GM12892 (cell line): ENCODE results near the gene DAB1.

Source experiments
- DNase-seq: peaks from one replicate; pipeline ENCODE4 v3.0.0; 2011; ENCODE audit not compliant: insufficient read length
- FAIRE-seq: peaks from 2 replicates; lab custom pipeline; 2011; peaks lifted over from hg19 to GRCh38; lab: Jason Lieb, UNC
- POLR2A ChIP-seq: IDR thresholded peaks from 2 replicates; pipeline ENCODE4 v1.6.1; 2011; ENCODE audit warnings: low read depth, low read length, control low read depth
- POLR2AphosphoS5 ChIP-seq: IDR thresholded peaks from 2 replicates; pipeline ENCODE4 v1.6.1; 2011; ENCODE audit warnings: low read depth, low read length, control low read depth
- TAF1 ChIP-seq: IDR thresholded peaks from 2 replicates; pipeline ENCODE4 v1.6.1; 2011; ENCODE audit warnings: low read depth, mild to moderate bottlenecking, control low read depth, low read length, borderline replicate concordance

The DAB1 gene

DNA sequence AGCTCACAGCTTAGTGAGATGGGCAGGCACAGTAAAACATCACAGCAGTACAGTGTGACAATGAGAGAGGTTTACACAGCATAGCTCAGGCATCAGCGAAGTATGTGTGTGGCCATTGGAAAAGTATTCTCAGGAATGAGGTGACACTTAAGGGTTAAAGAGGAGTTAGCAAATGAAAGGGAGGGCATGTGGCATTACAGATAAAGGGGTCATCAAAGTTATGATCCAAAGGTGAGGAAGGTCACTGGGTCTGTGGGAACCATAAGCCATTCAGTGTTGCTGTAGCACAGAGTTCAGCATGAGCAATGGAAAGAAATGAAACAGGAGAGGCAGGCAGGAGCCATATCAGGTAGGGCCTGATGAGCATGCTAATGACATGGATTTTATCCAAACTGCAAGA, 453.6 kb downstream of the DAB1 start:
- DNase-seq (no peak), FAIRE-seq (no peak)
- TF ChIP-seq TAF1 (no peak), POLR2A (no peak), POLR2AphosphoS5 (no peak)

DNA sequence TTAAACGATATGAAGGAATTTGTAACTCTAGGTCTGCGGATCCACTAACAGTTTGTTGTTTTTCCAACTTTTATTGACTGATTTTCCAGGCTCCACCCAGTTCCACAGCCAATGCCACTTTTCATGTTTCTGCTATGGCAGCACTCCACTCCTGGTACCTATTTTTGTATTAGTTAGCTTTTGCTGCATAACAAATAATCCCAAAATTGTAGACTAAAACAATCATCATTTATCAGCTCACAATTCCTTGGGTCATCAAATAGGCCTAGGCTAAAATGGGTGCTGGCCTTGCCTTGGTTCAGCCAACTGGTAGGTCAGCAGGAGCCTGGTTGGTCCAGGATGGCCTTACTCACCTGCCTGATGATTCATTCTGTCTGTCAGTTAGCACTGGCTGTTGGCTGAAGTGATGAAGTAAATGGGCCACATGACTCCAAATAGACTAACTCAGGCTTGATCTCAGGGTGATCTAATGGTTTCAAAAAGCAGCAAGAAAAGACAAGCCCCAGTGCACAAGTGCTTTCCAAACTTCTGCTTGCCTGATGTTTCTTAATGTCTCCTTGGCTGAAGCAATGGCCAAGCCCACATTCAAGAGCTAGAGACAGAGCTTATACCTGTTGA, 454.9 kb downstream of the DAB1 start:
- TF ChIP-seq POLR2A (no peak), TAF1 (no peak), POLR2AphosphoS5 (no peak)
- no peak for FAIRE-seq
- no peak for DNase-seq

DNA sequence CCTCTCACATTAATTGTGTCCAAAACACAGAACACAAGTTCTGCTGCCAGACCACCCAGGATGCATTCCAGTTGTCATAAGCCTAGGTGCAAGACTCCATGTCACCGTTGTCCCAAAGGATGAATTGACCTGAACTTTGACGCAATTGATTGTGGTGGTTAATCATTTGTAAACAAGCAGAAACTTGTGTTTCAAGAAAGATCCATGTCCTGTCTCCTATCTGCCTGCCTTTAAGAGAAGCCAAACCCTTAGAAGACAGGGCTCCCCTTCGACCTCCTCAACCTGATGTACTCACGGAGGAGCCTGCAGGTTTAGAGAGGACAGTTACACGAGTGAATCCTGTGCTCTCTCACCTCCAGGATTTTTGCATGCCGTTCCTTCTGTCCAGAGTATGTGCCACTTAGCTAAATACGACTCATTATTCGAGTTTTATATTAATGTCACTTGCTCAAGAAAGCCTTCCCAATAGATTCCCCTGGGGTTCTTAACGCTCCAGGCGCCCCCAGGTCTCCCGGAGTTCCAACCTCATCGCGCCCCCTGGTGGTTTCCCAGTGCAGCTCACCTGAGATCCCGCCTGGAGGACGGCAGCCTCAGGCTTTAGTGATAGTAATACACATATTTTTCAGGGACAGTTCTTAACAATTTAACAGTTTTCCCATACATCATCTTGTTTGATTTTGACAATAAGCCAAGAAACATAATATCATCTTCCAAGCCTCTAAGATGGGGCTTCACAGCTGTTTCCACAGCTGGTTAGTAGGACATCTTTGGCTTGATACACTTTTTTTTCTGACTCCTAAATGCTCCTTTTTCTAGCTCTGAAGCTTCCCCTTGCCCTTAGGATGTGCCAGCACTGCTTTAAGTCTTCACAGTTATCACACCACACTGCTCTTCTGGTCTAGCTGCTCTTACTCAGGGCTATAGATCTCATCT, 455.7 kb downstream of the DAB1 start:
- TF ChIP-seq TAF1 (no peak), POLR2A (no peak), POLR2AphosphoS5 (no peak)
- FAIRE-seq (no peak), DNase-seq (no peak)

DNA sequence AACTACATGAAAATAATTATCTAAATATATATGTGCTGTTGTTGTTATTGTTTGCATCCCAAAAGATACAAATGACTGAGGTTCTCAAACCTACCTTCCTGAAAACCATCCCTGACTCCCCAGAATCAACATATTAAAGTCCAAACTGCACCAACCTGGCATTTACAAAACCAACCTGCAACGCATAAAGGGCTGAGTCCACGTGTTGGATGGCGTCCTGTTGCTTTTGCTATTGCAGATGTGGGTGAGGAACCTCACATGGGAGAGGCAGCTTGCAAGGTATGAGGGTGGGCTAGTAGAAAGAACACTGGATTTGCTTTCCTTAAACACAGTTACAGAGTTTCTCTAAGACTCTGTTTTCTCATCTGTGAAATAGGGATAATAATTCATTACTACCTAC, 456.5 kb downstream of the DAB1 start:
- FAIRE-seq (no peak), DNase-seq (no peak)
- TF ChIP-seq TAF1 (no peak), POLR2AphosphoS5 (no peak)

DNA sequence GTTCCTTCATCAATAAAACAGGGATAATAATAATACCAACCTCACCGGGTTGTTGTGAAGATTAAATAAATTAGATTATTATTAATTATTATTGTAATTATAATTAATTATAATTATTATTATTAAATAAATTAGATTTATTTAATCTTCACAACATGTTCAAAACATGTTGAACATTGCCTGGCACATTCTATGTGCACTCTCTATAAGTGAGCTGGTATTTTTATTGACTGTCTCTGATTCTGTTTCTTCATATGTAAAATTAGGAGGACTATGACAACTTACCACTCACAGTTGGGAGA, 457.2 kb downstream of the DAB1 start:
- no peak for FAIRE-seq
- DNase-seq = no peak
- no peak for TF ChIP-seq TAF1
- TF ChIP-seq POLR2A = no peak
- no peak for TF ChIP-seq POLR2AphosphoS5

DNA sequence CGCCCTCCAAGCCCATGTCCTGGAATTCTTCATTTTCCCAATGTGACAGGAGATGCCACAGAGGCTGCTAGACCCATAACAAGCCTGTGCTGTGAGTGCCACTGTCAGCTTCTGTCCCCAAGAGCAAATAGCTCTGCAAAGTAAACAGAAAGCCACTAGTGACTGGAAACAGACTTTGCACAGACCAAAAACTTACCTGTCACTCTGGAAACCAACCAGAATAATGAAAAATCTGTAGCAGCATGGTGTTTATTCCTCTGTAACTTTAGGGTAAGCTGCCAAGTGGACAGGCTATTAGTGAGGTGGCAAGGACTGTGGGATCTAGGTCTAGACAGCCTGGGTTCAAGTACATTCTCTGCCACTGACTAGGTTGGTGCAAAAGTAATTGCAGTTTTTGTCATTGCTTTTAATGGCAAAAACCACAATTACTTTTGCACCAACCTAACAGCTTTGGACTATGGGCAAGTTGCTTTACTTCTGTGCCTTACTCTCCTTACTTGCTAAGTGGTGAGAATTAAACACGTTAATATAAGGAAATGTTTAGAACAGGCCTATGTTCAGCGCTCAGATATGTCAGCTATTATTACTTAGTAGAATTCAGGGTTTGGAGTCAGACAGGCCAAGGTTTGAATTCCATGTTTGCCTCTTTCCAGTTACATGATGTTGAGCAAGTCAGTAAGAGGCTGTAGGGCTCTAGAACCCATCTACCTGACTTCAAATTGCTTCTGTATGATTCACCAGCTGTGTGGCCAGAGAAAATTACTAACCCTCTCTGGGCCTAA, 457.8 kb downstream of the DAB1 start, which contains the start of gene C8B:
Gene C8B, minus strand, starts transcription at position 100 of the 782 bp plus-strand sequence. Its CDS starts 67 bp downstream, at position 33.
- TF ChIP-seq POLR2AphosphoS5 = no peak
- no peak for TF ChIP-seq POLR2A
- TF ChIP-seq TAF1 = no peak
- DNase-seq = no peak
- FAIRE-seq = no peak

DNA sequence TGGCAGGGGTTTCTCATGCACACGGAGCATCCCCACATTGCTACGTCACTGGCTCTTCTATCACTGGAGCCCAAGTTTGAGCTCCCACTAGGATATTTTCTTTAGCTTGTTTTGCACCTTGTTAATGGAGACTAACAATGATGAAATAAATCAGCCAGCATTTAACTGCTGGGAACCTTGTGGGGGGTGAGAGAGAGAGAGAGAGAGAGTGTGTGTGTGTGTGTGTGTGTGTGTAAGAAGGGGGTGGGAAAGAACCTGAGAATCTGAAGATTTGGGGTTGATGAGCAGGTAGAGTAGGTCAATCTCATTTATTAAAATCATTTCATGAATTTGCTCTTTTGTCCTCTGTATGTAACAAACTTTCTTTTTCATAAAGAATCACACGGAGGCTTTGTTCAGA, 458.7 kb downstream of the DAB1 start:
- FAIRE-seq (no peak), DNase-seq (no peak)
- no peak for TF ChIP-seq TAF1
- TF ChIP-seq POLR2A = no peak
- TF ChIP-seq POLR2AphosphoS5 = no peak

DNA sequence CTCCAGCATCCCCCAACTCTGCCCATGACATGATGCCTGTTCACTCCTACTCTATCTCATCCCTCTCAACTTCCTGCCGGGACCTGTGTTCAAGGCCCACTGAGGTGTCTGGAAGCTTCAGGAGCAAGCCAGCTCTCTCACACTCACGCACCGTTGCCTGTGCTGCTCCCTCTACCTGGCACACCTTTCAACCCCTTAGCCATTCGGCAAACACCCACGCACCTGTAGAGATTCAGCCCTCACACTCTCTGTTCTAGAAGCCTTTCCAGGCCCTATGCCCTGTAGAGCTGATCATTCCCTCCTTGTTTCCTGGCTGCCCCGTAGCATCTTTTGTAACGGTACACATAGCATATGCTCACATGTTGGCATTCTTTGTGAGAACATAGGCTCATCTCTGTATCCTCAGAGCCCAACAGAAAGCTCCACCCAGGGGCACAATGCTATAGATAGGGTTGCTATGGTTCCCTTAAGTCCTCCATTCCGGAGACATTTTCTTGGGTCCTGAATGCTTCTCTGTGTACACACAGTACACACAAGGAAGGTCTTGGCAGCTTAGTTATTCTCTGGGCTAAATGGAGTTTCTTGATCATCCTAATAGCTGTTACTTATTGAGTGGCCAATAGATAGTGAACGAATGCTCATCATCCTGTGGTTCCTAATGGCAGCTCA, 459.4 kb downstream of the DAB1 start:
- TF ChIP-seq POLR2AphosphoS5 (no peak), POLR2A (no peak), TAF1 (no peak)
- DNase-seq (no peak), FAIRE-seq (no peak)

DNA sequence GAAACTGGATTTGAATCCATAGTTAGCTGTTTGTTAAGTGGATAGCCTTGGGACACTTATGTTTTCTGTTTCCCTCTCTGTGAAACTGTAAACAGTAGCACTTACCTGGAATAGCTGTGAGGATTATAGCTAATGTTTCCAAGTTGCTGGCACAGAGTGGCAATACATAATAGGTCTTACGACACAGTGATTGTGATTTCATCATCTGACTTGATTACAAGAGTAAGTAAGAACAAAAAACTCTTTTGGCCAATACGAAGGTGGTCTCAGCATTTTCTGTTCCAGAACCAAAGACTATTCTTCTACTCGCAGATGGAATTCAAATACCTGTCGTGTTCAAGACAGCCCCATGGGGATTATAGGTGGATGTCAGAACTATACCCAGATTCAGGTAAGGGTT, 460.2 kb downstream of the DAB1 start:
- DNase-seq = no peak
- FAIRE-seq = no peak
- TF ChIP-seq POLR2AphosphoS5 = no peak
- no peak for TF ChIP-seq POLR2A
- TF ChIP-seq TAF1 = no peak

DNA sequence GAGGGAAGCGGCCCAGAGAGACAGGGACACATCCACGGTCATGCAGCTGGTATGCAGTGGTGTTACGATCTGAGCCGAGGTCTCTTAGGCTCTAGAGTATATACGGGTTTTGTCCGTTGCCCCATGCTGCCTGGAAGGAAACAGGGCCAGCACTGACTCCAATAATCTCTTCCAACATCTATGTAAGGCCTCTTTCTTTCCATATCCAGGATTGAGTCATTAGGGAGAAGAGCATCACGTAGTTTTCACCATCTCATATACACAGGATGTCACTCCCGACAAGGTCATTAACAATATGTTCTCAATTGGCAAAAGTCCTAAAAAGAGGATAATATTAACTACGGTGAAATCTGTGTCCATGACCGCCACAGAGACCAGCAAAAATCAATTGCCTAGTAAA, 462.4 kb downstream of the DAB1 start:
- TF ChIP-seq POLR2A (no peak), POLR2AphosphoS5 (no peak)
- no peak for FAIRE-seq

DNA sequence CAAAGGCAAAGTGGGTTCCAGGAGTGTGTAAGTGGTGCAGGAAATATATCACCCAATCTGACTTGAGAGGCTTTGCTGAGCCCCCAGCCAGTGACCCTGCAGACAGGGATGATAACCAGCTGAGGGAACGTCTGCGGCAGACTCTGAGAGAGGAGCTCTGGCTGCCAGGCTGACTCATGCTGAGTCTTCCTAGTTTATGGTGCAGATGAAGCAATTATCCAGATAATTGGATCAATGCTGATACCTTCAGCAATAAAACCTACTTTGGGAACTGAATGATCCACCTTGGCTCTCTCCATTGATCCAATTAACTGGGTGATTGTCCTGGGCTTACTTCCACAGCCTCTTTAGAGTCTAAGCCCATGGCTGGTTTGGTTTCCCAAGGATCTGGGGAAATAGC, 465.3 kb downstream of the DAB1 start:
- DNase-seq (no peak), FAIRE-seq (no peak)
- TF ChIP-seq TAF1 = no peak
- TF ChIP-seq POLR2A = no peak
- no peak for TF ChIP-seq POLR2AphosphoS5

More for the DNA sequence above, 462.4 kb downstream of the DAB1 start:
- no peak for DNase-seq
